NB4 (cell line): ENCODE data around the gene ARHGAP29.

Experiments
- CTCF ChIP-seq: IDR thresholded peaks from one replicate; pipeline ENCODE4 v1.5.1; 2012; ENCODE audit warnings: low read depth, low read length
- MAX ChIP-seq: IDR thresholded peaks from 2 replicates; pipeline ENCODE4 v1.6.1; 2011; ENCODE audit warnings: low read depth, low read length
- POLR2A ChIP-seq: IDR thresholded peaks from 2 replicates; pipeline ENCODE4 v1.6.1; 2011; ENCODE audit warnings: mild to moderate bottlenecking; ENCODE audit not compliant: insufficient read length; ENCODE audit errors: extremely low read depth

- TF ChIP-seq CTCF (no peak), POLR2A (no peak), MAX (no peak)
These were observed 42.1 kb upstream of the ARHGAP29 start for GRCh38 chr1:94279462-94279861.
